GM21360 (cell line): Measurements from ENCODE around the gene FSTL4.
"Not testable (repeated sequence)": the region's sequence is repeated elsewhere in the genome, so short reads cannot be mapped to it uniquely, and the experiment has no call there.

ENCODE experiments used
- ATAC-seq: cut with Tn5 transposase; IDR thresholded peaks from one replicate; pipeline ENCODE4 v1.9.1; 2021; ENCODE audit warnings: mild to moderate bottlenecking, moderate library complexity; ENCODE audit not compliant: unreplicated experiment

FSTL4 gene

DNA sequence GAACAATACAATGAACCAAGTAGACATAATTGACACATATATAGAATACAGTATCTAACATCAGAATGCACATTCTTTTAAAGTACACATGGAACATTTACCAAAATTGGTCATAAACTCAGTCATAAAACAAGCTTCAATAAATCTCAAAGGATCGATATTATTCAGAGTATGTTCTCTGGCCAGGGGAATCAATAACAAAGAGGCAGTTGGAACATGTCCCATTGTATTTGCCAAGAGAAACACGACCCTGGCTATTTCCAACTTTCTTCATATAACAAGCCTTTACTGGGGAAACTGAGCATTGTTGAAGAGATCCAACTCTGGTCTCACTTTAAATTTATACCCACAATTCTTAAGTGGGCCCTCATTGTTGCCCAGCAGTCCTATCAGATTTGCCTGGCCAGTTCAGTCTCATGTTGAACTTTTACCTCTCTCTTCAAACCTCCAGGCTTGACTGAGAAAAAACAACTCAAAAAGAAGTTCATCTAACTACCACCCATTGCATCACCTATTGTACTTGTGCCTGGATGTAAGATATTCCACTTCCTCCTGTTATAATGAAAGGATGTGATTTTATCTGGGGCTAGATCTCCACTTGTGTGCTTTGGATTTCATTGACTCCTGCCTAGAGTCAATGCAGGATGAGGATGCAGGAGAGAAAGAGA is 398.1 kb downstream of the FSTL4 start:
- no peak for ATAC-seq

DNA sequence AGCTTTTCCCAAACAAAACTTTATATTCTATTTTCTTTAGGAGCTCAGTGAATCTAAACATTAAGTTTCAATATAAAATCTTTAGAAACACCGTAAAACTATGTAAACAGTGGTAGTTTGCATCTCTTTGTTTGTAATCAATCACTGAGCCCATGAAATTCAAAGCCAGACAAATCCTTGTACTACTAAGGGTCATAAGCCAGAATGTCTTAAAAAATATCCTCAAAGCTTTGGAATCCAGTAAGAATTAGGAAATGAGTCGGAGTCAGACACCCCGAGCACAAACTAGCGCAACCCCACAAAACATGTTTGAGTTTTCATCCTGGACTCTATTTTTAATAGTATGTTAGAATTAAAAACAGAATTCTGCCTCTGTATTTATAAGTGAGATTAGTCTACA is 406.7 kb downstream of the FSTL4 start:
- ATAC-seq, result no peak

DNA sequence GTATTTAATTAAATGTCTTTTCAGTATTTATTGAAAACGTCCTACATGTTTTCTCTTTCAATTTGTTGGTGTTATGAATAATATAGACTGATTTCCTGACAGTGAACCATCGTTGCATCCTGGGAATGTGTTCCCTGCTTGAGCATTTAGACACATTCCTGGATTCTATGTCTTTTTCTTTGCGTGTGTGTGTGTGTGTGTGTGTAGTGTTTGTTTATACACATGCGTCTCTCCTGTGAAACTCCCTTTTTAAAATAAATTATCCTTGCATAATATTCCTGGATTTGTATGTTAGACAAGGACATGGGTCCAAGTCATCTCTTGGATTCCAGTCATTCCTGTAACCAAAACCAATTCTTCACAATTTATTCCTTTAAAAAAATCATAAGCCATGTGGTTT is 407.1 kb downstream of the FSTL4 start:
- no peak for ATAC-seq

DNA sequence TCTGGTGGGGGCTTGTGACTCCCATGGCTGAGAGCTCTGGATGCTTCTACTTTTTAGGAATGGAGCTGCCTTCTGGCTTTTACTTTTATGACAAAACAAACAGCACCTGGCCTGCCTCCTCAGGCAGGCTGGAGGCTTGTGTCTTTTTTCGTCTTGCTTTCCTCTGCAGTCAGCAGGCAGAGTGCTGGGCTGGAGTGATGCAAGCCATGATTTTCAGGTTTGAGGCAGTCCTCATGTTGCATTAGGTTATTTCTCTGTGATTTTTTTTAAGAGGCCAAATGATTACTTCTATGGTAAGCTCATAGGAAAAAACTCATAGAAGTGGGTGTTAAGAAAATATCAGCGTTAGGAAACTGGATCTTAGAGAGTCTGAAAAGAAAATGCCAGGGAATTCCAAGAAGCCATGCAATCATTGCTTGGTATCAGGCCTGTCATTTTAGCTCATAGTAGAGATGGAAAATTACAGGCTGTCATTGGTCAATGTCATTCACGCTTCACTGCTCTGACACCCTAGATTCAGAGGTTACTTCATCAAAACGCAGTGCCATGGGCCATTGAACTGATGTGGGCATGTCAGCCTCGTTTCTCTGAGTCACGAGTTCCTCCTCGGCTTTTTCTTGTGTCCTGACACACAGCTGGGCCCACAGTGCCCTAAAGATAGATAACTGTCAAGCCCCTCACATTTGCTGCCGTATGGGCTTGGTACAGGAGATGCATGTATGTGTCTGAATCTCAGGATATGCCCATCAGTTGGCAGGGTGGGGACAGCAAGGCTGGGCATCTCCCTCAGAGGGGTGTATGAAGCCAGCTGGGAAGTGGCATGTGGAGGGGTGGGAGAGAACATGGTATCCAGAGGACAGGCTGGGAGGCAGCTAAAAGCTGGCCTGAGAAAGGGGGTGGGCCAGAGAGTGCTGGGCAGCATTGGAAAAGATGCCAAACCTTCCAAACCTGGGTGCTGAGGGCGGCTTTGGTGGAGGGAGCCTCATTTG is 408.7 kb downstream of the FSTL4 start:
- ATAC-seq, result no peak

DNA sequence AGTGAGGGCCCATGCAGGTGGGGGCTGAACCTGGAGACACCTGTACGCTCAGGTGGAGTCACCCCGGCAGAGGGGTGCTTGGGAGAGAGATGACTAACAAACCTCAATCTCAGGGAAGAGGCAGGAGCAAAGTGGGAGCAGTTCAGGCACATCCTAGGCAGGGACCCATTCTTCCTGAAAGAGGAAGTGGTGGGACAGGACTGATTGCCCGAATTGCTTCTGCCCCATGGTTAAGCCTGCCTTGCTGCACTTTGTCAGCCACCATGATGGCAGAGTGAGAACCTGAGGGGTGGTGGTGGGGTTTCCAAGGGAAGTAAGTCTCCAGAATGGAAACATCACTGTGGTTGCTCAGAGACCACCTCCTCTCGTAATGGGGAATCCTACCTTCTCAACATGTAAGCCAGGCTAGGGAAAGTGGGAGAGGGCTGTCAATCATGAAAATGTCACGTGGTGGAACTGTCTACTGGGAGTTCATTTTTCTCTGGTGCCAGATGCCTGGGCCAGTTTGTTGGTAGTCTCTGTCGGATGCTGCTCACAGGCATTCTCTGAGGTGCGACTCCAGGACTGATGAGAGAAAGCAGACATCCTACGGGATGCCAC is 410.2 kb downstream of the FSTL4 start:
- ATAC-seq, result no peak

DNA sequence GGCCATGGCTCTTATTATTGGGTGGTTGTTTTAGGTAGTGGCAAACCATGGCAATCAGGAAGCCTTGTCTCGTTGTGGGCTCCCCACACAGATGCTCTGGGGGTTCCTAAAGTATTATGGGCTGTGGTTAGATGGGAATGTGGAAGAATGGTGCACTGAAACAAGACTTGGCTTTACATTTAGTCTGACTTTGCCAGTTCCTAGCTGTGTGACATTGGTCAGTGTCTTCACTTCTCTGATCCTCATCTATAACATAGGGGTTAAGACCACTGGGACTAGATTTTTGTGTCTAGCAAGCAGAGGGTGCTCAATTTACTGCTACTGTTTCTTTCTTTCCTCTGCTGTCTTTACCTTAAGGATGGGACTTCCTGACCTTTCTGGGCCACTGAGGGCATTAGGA is 411.0 kb downstream of the FSTL4 start:
- no peak for ATAC-seq

DNA sequence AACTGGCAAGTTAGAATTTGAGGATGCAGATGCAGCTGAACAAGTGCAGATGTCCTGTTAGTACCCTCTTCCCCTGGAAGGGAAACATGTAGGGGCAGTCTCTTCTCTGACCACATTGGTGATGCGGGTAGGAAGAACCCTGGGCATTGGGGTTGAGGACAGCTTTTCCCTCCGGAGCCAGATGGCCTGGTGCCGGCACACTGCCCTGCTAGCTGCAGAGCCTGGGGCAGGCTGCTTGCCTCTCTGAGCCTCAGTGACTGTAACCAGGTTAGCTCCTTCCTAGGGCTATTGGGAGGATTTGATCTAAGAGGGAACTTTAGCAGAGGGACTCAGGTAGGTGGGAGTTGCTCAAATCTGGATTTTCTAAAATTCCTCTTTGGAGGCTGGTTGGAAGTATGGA is 412.1 kb downstream of the FSTL4 start:
- no peak for ATAC-seq

DNA sequence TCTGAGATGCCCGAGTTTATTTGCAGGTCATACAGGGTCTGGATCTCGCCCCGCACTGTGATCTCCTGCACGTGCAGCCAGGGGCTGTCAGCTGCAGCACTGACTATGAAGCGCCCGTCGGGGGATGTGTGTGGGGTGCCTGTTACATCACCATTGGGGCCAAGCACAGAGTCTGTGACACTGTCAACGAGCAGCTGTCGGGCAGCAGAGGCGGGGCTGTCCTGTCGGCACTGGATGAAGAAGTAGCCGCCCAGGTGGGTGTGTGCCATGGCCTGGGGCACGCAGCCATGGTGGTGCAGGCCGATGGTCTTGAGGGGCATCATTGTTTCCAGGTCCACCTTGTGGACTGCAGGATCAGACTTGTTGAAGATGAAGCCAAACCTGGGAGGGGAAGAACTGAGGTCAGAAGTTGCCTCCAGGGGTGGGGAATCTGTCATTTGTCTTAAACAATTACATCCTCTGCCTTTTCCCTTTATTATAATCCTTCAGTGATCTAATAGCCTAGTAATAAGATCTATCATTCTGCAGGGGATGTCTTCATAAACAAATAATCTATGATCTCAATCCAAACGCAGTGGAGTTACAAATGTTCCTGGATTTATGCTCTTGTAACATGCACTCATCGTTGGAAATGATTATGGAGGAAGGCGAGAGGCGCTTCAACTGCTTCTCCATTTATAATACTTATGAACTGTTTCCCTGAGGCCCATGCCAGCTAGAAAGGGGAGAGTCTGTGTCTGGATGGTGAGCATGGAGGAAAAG is 412.7 kb downstream of the FSTL4 start:
- no peak for ATAC-seq

DNA sequence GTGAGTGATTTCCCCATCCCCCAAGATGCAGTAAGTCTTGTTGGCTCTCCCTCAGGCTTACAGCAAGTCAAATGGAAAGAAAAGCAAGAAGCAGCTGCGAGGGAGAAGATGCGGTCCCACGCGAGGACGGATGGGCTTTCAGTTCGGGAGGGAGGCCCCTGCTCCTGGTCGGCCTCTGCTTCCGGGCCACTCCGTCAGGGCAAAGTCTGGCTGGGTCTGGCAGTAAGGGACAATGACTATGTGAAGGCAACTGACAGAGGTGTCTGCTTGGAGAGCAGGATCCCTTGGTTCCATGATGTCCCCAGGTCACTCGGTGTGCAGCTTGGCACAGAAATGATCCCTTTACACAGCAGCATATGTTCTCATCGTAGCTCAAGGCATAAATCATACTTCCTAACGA is 413.8 kb downstream of the FSTL4 start:
- no peak for ATAC-seq

DNA sequence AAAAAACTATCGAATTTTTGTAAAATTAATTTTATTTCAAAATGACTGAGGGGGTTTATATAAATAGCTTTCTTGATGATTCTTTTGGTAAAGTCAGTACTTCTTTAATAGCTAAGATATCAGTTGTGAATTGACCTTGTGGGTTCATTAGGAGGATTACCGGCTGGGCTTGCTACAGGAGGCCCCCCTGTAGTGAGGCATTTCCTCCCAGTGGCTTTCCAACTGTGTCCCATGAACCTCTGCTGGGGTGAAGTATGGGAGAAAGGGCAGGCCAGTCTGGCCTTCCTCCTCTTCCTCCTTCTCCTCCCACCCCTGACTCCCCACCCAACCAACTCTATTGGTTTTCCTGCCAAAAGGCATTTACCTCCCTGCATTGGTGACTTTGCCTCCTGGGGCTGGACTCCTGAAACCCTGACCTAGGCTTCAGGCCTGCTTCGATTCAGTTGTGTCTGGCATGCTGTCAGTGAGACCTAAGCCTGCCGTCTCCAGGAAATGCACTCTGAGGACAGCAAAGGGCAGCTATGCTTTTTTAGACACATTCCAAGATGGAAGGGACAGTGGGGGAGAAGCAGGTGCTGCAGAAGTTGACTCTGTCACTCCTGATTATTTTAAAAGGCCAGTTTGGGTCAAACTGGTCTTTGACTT is 415.8 kb downstream of the FSTL4 start:
- ATAC-seq, result no peak

DNA sequence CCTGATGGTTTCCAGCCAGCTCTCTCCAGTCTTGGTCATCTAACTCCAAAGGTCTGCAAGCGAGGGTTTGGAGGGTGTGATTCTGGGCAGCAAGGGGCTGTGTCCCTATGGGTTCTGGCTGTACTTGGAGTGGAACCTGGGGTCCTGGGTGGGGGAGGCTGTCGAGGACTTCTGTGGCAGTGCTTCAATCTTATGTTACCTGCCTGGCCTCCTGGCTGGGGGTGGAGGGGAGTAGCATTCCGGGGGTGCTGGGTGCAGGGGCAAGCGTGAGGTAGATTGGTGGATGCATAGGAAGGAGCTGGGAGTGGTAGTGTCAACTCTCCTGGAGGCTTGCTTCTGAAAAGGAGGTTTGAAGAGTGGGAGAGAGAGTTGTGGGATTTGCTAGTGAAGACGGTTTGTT is 417.1 kb downstream of the FSTL4 start:
- no peak for ATAC-seq

DNA sequence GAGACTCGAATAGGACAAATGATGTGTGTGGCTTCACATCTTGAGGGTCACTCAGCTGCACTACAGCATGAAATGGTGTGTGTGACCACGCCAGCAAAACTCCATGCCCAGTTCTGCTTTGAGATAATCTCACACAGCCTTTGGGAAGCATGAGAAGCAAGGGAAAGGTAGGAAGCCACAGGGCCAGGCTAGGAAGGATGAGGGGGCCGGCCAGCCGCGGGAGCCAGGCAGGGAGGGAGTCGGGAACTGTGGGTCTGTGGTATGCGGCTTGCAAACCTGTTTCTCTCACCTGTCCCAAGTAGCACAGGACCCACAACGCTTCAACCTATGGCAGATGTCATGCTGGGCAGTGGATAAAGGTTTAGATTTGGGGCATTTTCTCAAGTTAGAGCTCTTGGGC is 418.5 kb downstream of the FSTL4 start:
- no peak for ATAC-seq

DNA sequence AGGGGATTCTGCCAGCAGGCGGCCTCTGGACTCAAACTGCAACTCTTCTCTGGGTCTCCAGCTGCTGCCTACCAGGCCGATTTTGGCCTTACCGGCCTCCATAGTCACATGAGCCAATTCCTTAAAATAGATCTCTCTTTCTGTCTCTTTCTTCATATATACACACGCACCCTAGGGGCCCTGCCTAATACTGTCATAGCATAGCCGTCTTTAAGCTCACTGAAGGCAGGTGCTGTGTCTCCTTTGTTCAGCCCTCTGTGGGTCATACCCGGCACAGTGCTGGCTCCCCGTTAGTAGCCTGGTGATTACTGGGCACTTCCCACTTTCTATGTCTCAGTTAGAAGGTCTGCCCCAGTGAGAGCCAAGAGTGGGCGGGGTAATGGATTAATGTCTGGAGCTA is 419.6 kb downstream of the FSTL4 start:
- no peak for ATAC-seq

DNA sequence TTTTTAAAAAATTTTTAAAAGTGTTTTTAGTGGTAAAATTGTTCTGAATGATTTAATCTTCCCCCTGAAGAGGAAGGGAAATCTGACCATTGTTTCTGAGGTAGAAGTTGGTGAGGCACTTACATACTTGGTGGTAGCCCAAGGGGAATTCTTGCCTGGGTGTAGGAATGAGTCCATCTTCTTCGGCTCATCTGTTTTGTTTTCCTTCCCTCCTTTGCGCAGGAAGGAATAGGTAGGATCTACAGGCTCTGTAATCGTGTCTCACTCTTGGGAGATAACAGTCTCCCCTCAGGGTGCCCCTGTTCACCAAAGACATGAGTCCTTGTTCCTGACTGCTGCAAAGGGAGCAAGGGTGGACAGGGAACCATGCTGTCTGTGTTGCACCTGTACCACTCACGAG is 422.5 kb downstream of the FSTL4 start:
- ATAC-seq, result no peak

DNA sequence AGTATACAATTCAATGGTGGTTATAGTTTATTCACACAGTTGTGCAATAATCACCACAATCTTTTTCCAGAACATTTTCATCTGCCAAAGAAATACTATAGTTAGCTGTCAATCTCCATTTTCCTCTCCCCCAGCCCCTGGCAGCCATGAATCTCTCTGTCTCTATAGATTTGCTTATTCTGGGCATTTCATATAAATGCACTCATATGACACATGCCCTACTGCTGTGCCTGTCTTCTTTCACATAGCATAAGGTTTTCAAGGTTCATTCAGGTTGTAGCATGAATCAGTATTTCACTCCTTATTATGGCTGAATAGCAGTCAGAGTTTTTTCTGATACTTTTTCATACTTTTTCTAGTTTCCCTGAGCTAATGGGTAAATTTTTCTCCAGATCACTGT is 432.9 kb downstream of the FSTL4 start:
- no peak for ATAC-seq

DNA sequence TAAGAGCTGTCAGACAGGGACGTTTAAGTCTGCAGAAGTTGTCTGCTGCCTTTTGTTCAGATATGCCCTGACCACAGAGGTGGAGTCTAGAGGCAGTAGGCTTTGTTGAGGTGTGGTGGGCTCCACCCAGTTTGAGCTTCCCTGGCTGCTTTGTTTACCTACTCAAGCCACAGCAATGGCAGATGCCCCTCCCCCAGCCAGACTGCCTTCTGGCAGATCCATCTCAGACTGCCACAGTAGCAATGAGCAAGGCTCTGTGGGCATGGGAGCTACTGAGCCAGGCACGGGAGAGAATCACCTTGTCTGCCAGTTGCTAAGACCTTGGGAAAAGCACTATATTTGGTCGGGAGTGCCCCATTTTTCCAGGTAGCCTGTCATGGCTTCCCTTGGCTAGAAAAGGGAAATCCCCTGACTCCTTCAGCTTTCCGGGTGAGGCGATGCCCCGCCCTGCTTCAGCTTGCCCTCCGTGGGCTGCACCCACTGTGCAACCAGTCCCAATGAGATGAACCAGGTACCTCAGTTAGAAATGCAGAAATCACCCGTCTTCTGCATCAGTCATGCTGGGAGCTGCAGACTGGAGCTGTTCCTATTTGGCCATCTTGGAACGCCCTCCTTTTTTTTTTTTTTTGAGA is 441.5 kb downstream of the FSTL4 start:
- not testable (repeated sequence) for ATAC-seq

DNA sequence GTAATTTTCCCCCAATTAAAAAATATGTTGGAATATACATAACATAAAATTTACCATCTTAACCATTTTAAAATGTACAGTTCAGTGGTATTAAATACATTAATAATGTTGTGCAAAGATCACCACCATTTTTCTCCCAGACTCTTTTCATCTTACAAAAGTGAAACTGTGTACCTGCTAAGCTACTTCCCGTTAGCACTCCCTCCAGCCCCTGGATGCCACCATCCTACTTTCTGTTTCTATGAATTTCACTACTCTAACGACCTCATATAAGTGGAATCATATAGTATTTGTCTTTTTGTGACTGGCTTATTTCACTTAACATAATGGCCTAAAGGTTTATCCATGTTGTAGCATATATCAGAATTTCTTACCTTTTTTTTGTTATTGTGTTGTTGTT is 447.6 kb downstream of the FSTL4 start:
- ATAC-seq, result no peak

DNA sequence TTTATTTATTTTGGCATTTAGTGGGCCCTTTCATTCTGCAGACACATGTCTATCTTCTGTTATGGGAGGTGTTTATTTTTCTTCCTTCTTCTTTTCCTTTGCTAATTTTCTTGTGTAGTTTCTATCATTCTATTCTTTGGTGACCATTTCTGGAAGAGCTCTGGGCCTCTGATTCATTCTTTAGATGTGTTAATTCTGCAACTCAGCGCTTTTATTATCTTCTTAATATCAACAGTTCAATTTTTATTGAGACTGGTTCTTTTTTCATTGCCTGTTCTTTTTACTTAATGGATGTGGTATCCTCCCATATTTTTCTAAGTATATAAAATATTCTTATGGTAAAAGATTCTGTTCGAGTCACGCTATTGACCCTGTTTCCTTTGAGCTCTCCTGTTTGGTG is 448.5 kb downstream of the FSTL4 start:
- ATAC-seq, result no peak

DNA sequence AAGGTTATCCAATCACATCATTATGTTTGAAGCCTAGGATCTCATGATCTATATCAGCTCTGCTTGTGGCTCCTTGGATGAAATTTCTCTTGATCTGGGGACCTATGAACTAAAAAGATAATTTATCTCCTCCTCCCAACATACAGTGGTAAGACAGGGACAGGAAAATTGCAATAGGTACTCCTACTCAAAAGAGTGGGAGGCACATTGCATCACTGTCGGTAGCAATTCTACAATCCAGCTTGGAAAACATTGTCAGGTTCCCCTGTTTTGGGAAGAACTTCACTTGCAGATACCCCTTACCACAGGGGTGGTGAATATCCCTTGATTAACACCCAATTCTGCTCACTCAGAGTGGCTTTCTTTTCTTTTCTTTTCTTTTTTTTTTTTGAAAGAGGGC is 452.8 kb downstream of the FSTL4 start:
- ATAC-seq, result no peak

DNA sequence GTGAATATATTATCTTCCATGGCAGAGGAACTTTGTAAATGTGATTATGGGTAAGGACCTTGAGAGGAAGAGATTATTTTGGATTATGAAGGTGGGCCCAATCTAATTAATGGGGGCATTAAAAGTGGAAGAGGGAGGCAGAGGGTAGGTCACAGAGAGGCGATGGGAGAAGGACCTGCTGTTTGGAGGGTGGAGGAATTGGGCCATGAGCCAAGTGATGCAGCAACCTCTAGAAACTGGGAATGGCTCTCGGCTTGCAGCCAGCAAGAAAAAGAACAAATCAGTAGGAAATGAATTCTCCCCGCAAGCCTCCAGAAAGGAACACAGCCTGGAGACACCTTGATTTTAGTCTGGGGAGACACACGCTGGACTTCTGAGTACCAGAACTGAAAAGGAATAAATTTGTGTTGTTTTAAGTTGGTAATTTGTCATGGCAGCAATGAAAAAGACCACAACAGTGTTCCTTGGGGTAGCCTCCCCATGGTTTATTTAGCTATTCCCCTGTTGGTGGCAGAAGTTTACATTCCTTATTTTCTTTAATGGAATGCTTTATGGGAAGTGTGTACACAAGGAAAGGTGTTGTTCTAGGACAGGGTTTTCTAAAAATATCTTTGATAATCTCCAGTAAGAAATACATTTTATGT is 456.9 kb downstream of the FSTL4 start:
- no peak for ATAC-seq
